ENCODE data around the gene CD59.

GRCh38 chr11:33697997-33698396 lies 38.2 kb downstream of the CD59 start:
- no peak for TF ChIP-seq MYC (IDR thresholded peaks at IDR 0.05; ENCODE audit: low read depth, low read length)
- no peak for TF ChIP-seq EZH2 (IDR thresholded peaks at IDR 0.05; ENCODE audit: borderline replicate concordance, low read depth, low read length, severe bottlenecking)
- TF ChIP-seq CTCF (IDR thresholded peaks at IDR 0.05; ENCODE audit: extremely low read depth in 1 of 2, insufficient read depth in 1 of 2, low read depth in 1 of 2, low read length in 2 of 2), result no peak
- TF ChIP-seq POLR2A (IDR thresholded peaks at IDR 0.05; ENCODE audit: low read depth, low read length), result no peak
- no peak for TF ChIP-seq FOS (IDR thresholded peaks at IDR 0.05; ENCODE audit: borderline replicate concordance, insufficient read depth, low read length)

Data from endothelial cell of umbilical vein (primary cell).